Mesodermal cell (in vitro differentiated cells): ENCODE measurements around the gene RNF19B.

ENCODE experiments used
- H3K27ac ChIP-seq: 2 replicates; pipeline ENCODE4 v1.7.0; 2013; ENCODE audit warnings: mild to moderate bottlenecking, low read depth, low read length, moderate library complexity; ENCODE audit not compliant: severe bottlenecking
- H3K36me3 ChIP-seq: 2 replicates; pipeline ENCODE4 v1.7.1; 2013; ENCODE audit warnings: mild to moderate bottlenecking, low read length, moderate library complexity; ENCODE audit not compliant: control insufficient read depth, insufficient read depth
- H3K4me1 ChIP-seq: one replicate; pipeline ENCODE4 v1.7.1; 2013; ENCODE audit warnings: mild to moderate bottlenecking, low read length; ENCODE audit not compliant: insufficient read depth, control insufficient read depth, poor library complexity, severe bottlenecking
- H3K4me3 ChIP-seq: 2 replicates; pipeline ENCODE4 v1.7.0; 2013; ENCODE audit warnings: low read length, control low read depth, mild to moderate bottlenecking; ENCODE audit not compliant: insufficient read depth, poor library complexity, severe bottlenecking; ENCODE audit errors: extremely low read depth
- H3K9me3 ChIP-seq: 2 replicates; pipeline ENCODE4 v1.7.1; 2013; ENCODE audit warnings: mild to moderate bottlenecking, low read length, moderate library complexity; ENCODE audit not compliant: control insufficient read depth
- WGBS, 2 experiments: methylation state at CpG; one replicate each; pipeline ENCODE4 v1.1.5; 2013; ENCODE audit warnings: missing lambda C conversion rate in 2 of 2; ENCODE audit not compliant: insufficient coverage in 2 of 2; 5-methylcytosine and 5-hydroxymethylcytosine counted together

The RNF19B gene

GRCh38 chr1:32965251-32965747 lies 690 bp upstream of the RNF19B start:
- H3K27ac ChIP-seq, result no peak overlapping the region
- no peaks in the 10 kb centered on the region for H3K9me3 ChIP-seq
- no peaks in the 10 kb centered on the region for H3K36me3 ChIP-seq
- H3K4me3 ChIP-seq, result peak overlapping the region; percentile 61
- WGBS, 2 experiments, result 79% methylated on average over 3 to 5 of the region's 5 CpGs
- H3K4me1 ChIP-seq, result peaks cover 7% of the 10 kb centered on the region

- peaks cover 7% of the 10 kb centered on the region for H3K4me1 ChIP-seq
- no peaks in the 10 kb centered on the region for H3K9me3 ChIP-seq
- H3K4me3 ChIP-seq, result peak overlapping the region; percentile 82
- H3K27ac ChIP-seq, result no peak overlapping the region
- no peaks in the 10 kb centered on the region for H3K36me3 ChIP-seq
- WGBS, 2 experiments, result 0 to 1% methylated on average over 56 to 75 of the region's 78 CpGs
Measured at GRCh38 chr1:32963746-32964460, 706 bp downstream of the RNF19B start.

- 90 to 91% methylated on average over 3 to 6 of the region's 6 CpGs for WGBS, 2 experiments
- Histone ChIP-seq H3K27ac (no peak overlapping the region), H3K9me3 (no peaks in the 10 kb centered on the region), H3K4me1 (peaks cover 7% of the 10 kb centered on the region), H3K4me3 (peak overlapping the region; percentile 82), H3K36me3 (no peaks in the 10 kb centered on the region)
Measured at GRCh38 chr1:32962248-32962896, 2.2 kb downstream of the RNF19B start.

DNA sequence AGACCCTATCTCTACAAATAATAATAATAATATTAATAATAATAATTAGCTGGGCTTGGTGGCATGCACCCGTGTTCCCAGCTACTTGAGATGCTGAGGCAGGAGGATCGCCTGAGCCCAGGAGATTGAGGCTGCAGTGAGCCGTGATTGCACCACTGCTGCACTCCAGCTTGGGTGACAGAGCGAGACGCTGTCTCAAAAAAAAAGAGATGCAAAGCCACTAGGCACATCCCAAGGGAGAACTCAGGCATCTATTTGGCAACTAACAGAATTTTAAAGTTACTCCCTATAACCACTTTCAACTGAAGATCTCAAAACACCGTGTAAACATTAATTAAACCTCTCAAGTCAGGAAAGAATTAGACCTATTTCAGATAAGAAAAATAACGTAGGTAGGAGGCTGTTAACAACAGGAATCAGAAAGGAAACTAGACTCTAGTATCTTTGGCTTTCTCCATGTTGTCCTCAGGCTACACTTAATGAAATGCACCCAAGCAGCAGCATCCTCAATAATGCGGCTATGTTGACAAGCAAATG lies 3.7 kb downstream of the RNF19B start:
- 94 to 95% methylated on average over 6 of the region's 8 CpGs for WGBS, 2 experiments
- H3K4me1 ChIP-seq, result peaks cover 7% of the 10 kb centered on the region
- no peak overlapping the region for H3K4me3 ChIP-seq
- H3K27ac ChIP-seq, result no peak overlapping the region
- no peaks in the 10 kb centered on the region for H3K9me3 ChIP-seq
- H3K36me3 ChIP-seq, result no peaks in the 10 kb centered on the region

DNA sequence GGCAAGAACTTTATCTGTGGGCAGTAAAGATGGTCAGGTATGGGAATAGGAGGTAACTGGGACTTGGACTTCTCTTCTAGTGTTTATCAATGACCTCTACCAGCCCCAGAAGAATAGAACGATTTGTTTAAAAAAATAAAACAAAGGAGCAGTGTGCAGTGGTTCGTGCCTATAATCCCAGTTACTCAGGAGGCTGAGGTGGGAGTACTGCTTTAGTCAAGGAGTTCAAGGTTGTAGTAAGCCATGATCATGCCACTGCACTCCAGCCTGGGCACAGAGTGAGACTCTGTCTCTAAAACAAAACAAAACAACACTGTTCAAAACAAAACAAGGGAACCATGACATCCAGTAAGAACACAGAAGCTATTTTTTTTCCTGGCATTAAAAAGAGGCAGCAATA lies 4.3 kb downstream of the RNF19B start:
- Histone ChIP-seq H3K4me3 (no peak overlapping the region), H3K4me1 (peaks cover 7% of the 10 kb centered on the region), H3K9me3 (no peaks in the 10 kb centered on the region), H3K36me3 (no peaks in the 10 kb centered on the region), H3K27ac (no peak overlapping the region)
- WGBS, 2 experiments, result 75 to 100% methylated on average over 2 of the region's 2 CpGs

DNA sequence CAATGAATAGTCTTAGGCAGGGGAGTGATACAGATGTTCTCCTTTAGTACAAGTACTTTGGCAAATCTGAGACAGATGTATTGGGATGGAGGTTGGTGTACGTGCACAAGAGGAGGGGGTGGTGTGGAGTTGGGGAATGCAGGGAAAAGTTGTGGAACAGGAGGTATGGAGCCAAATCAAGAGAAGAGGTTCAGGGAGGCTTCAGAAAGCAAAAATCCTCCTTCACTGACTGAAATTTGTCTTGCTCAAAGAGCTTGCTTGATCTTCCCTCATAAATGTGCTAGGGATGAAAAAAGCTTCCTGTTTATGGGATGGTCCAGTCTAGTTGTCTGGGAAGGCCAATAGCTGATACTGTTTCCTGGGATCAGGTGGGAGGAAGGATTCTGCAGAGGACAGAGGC lies 5.8 kb downstream of the RNF19B start:
- Histone ChIP-seq H3K4me1 (peaks cover 8% of the 10 kb centered on the region), H3K36me3 (no peaks in the 10 kb centered on the region), H3K27ac (no peak overlapping the region), H3K4me3 (no peak overlapping the region), H3K9me3 (no peaks in the 10 kb centered on the region)
- WGBS, 2 experiments, result 78 to 100% methylated on average over 1 of the region's 1 CpG

DNA sequence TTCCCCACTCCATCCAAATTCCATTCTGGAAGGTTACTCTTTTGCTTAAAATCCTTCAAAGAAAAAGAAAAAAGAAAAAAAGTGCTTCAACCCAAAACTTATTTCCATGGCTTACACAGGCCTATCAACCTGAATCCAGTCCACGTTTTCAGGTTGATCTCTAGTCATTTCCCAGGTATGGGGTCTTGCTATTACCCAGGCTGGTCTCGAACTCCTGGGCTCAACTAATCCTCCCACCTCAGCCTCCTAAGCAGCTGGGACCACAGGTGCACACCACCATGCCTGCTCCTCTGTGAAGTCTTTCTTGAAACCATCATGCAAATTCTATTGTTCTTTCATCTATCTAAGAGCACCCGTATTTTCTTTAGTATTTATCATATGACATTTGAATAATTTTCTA lies 7.6 kb downstream of the RNF19B start:
- WGBS, 2 experiments, result 77 to 86% methylated on average over 2 of the region's 3 CpGs
- Histone ChIP-seq H3K4me1 (peaks cover 6% of the 10 kb centered on the region), H3K27ac (no peak overlapping the region), H3K9me3 (no peaks in the 10 kb centered on the region), H3K4me3 (no peak overlapping the region), H3K36me3 (no peaks in the 10 kb centered on the region)

- WGBS, 2 experiments, result 93% methylated on average over 4 to 6 of the region's 6 CpGs
- Histone ChIP-seq H3K36me3 (no peaks in the 10 kb centered on the region), H3K9me3 (no peaks in the 10 kb centered on the region), H3K27ac (no peak overlapping the region), H3K4me1 (peaks cover 6% of the 10 kb centered on the region), H3K4me3 (no peak overlapping the region)
Measured at GRCh38 chr1:32954168-32954567, 10.4 kb downstream of the RNF19B start.

GRCh38 chr1:32953495-32953894 lies 11.1 kb downstream of the RNF19B start:
- 100% methylated on average over 1 of the region's 1 CpG; no CpG with 5 or more reads in 1 of the 2 experiments for WGBS, 2 experiments
- Histone ChIP-seq H3K4me3 (no peak overlapping the region), H3K27ac (no peak overlapping the region), H3K9me3 (no peaks in the 10 kb centered on the region), H3K4me1 (peaks cover 6% of the 10 kb centered on the region), H3K36me3 (no peaks in the 10 kb centered on the region)

DNA sequence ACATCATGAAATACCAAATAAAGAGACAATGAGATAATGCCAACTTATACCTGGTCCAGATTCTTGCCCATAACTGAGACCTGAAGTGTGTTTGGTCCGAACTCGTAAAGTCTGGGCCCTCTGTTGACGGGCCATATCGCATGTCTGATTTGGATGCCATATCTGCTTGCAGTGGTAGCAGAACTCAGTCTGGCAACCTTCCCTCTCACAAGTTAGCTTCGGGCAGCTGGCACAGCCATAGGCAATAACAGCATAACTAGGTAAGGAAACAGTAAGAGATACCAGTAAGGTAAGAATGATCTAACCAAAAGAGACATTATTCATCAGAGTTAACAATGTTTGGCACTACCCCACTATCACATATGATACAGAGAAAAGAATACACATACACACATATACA lies 15.1 kb downstream of the RNF19B start:
- Histone ChIP-seq H3K4me1 (peaks cover 6% of the 10 kb centered on the region), H3K4me3 (no peak overlapping the region), H3K36me3 (peaks cover 23% of the 10 kb centered on the region), H3K9me3 (no peaks in the 10 kb centered on the region), H3K27ac (no peak overlapping the region)
- 90 to 100% methylated on average over 4 to 5 of the region's 5 CpGs for WGBS, 2 experiments

DNA sequence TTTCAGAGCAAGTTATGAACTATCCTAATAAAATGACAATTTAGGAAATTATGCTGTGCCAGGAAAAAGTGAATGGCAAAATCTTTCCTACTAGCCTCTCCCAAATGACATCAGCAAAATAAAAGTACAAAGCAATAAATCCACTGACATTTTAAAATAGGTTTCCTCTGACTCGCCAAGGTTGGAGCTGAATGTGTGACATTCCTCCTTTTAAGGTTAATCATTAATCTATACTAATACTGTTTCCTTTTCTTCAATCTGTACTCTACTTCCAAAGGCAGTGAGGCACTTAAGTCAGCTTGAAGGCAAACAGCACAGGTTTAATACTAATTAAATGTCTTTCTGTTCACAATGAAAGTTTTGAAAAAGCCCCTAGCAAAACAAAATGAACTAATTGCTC lies 15.7 kb downstream of the RNF19B start:
- no peaks in the 10 kb centered on the region for H3K9me3 ChIP-seq
- WGBS, 2 experiments, result no CpG with 5 or more reads among the region's 1 CpG
- H3K27ac ChIP-seq, result no peak overlapping the region
- H3K36me3 ChIP-seq, result peaks cover 29% of the 10 kb centered on the region
- no peak overlapping the region for H3K4me3 ChIP-seq
- H3K4me1 ChIP-seq, result peaks cover 6% of the 10 kb centered on the region
